Spleen (tissue), 7 donors: Measurements from ENCODE around the gene LRRC4B.

Source experiments
- POLR2A ChIP-seq, 3 donors: fragments of 450-650 bp; IDR thresholded peaks; one replicate each; pipeline ENCODE4 v1.5.1; 2017; ENCODE audit warnings: antibody characterized with exemption in 3 of 3, mild to moderate bottlenecking in 1 of 3
- POLR2AphosphoS5 ChIP-seq, 3 donors: sonication (generic); formaldehyde crosslinking; IDR thresholded peaks; one replicate each; pipeline ENCODE4 v1.5.1; 2017; ENCODE audit warnings: antibody characterized with exemption in 3 of 3
- TF ChIP-seq, protein P1 (sequence below), 11 experiments: fragments of 200-600 bp in 7 of 11; fragments of 450-650 bp in 4 of 11; sonication (generic) in 4 of 11; IDR thresholded peaks in 8 of 11; conservative IDR thresholded peaks in 3 of 11; 1 replicate in 7 of 11; 2 replicates in 4 of 11; pipeline versions ENCODE4 v1.4.0 to v1.8.0; 2016 to 2021; ENCODE audit warnings: antibody characterized with exemption in 11 of 11, inconsistent platforms in 4 of 11, mild to moderate bottlenecking in 1 of 11
- donor health status: DM: no; HTN: no; CAD: no; lungs with moderate emphysema.
- donor health status: DM: no; HTN: no; CAD: no.
- donor health status: DM: no; HTN: no; CAD: no.

GRCh38 chr19:50570997-50571396 lies 2.8 kb upstream of the LRRC4B start:
- TF ChIP-seq POLR2AphosphoS5 (IDR thresholded peaks at IDR 0.05) = no peak
- TF ChIP-seq POLR2A (IDR thresholded peaks at IDR 0.05) = no peak
- TF ChIP-seq, protein P1, sequence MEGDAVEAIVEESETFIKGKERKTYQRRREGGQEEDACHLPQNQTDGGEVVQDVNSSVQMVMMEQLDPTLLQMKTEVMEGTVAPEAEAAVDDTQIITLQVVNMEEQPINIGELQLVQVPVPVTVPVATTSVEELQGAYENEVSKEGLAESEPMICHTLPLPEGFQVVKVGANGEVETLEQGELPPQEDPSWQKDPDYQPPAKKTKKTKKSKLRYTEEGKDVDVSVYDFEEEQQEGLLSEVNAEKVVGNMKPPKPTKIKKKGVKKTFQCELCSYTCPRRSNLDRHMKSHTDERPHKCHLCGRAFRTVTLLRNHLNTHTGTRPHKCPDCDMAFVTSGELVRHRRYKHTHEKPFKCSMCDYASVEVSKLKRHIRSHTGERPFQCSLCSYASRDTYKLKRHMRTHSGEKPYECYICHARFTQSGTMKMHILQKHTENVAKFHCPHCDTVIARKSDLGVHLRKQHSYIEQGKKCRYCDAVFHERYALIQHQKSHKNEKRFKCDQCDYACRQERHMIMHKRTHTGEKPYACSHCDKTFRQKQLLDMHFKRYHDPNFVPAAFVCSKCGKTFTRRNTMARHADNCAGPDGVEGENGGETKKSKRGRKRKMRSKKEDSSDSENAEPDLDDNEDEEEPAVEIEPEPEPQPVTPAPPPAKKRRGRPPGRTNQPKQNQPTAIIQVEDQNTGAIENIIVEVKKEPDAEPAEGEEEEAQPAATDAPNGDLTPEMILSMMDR (IDR thresholded peaks at IDR 0.05 in 8 of 11, conservative IDR thresholded peaks at IDR 0.05 in 3 of 11) = no peak
